ENCODE results near the gene CLOCK.

Gene CLOCK

DNA sequence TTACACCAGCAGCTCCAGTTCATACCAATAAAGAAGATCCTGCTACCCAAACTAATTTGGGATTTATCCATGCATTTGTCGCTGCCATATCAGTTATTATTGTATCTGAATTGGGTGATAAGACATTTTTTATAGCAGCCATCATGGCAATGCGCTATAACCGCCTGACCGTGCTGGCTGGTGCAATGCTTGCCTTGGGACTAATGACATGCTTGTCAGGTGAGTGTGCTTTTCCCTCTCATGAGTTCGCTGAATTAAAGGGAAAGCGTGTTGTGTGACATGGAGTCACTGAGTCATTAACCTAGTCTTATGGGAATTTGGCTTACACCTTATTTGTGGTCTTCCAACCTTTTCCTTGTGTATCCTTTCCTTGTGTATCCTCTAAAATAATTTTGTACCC is 135.1 kb downstream of the CLOCK start:
- DNase-seq (ENCODE audit: low spot score): no peak

DNA sequence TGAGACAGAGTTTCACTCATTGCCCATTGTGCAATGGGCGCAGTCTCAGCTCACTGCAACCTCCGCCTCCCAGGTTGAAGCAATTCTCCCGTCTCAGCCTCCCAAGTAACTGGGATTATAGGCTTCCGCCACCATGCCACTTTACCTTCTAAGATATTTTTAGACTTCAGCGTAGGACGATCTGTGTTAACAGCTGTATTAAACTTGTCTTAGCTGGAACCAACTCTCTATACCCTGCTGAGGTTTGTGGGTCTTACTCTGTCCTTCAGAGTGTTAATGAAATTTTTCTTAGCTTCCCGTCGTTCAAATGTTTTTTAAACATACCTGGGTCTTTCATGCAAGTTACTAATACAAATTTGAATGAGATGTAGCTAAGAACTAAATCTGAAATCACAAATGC is 136.3 kb downstream of the CLOCK start:
- DNase-seq (ENCODE audit: low spot score): no peak

DNA sequence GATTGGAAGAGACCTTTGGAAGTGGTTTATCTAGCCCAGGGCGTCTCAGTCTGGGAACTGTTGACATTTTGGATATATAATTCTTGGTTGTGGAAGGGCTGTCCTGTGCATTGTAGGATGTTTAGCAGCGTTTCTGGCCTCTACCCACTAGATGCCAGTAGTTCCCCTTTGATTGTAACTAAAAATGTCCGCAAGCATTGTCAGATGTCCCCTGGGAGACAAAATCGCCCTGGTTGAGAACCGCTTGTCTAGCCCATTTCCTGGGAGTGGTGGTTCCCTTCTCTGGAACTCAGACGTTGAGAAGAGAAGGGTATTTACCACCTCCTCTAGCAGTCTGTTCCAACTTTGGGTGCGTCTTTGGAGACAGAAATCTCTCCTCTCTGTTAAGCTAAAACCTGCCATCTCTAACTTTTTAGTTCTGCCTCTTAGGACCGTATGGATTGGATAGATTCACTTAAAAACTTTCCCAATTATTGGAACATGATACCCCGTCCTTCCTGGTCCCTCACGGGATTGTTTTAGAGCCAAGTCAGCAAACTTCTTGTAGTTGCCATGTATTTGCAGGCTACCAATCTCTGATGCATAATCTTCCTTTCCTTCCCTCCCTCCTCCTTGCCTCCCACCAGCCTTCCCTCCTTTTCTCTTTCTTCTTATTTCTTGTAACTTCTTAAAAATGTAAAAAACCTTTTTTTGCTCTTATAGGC is 137.1 kb downstream of the CLOCK start:
- no peak for DNase-seq (ENCODE audit: low spot score)

DNA sequence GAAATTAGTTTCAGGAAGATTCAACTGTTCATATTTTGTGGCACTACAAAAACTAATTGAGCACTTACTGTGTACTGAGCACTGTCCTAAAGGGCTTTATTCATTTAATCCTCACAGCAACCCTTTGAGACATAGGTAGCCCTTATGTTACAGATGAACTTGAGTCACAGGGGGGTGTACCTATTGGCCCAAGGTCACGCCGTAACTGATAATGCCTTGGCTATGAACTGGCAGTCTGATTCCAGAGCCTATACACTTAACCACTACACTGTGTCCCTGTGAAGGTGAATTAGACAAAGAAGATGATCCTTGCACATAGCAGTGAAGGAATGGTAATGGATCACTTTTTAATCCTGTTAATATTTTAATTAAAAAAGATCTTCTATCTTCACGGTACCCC is 138.9 kb downstream of the CLOCK start:
- no peak for DNase-seq (ENCODE audit: low spot score)

DNA sequence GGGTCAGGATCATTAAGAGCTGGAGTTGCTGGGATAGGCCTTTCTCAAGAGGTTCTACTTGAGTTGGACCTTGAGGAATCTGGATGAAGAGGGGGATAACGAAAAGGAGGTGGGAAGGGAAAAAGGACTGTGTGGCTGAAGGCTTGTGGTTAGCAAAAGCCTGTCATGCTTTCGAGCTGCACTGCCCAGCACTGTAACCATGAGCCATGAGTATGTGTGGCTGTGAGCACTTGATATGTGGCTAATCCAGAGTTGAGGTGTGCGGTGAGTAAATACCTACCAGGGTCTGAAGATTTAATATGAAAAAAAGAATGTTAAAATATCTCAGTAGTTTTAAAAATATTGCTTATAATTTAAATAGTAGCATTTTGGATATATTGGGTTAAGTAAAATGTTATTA is 139.6 kb downstream of the CLOCK start:
- no peak for DNase-seq (ENCODE audit: low spot score)

DNA sequence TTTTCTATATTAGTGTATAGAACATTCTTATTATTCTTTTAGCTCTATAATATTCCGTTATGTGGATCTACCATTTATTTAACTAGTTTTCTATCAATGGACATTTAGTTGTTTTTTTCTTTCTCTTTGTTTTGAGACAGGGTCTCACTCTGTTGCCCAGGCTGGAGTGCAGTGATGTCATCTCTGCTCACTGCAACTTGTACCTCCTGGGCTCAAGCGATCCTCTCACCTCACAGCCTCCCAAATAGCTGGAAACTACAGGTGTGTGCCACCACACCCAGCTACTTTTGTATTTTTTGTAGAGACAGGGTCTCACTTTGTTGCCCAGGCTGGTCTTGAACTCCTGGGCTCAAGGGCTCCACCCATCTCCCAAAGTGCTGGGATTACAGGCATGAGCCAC is 140.2 kb downstream of the CLOCK start:
- DNase-seq (ENCODE audit: low spot score): no peak

DNA sequence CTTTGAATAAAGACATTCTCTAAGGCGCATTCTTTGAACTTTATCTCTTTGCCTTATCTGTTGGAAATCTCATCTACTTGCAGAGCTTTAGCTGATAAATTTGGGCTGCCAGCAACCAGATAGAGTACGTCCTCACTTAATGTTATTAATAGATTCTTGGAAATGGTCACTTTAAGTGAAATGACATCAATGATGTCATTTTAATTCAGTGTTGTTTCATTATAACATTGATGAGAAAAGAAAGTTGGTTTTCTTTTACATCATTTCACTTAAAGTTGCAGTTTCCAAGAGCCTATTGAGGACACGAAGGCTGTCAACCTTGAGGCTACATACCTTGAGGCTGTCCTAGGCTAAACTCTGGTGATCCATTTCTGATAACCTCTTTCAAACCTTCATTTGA is 141.6 kb downstream of the CLOCK start:
- DNase-seq (ENCODE audit: low spot score): no peak

DNA sequence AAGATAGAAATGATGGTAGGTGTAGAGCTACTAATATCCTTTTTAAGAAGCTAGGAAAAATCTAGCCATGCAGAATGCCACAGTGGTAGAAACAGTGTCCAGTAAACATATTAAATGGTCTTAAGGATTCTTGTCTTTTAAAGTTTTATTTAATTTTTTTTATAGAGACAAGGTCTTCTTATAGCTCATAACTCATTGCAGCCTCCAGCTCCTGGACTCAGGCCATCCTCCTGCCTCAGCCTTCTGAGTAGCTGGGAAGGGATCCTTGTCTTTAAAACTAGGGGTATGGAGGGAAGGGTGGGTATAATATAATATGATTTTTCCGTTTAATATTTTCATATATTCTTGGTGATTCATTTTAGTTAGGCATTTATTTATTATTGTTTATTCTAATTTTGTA is 147.1 kb downstream of the CLOCK start:
- peak; percentile 18 for DNase-seq (ENCODE audit: low spot score)

DNA sequence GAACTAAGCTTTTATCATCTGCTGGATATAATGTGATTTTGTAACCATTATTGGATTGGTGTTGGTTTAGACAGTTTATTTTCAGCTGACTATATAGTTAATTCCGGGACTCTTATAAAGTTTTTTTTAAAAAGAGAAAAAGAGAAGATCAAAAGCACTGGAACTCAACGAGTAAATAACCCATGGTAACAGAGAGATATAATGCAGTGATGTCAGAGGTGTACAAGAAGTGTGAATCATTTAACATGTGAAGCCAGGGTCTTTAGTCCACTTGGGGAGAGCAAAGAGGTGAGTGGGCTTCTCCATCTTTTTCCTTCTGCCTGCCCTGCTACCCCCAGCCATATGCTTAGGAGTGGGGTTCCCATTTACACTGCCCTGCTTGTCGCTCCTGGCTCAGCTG is 147.7 kb downstream of the CLOCK start:
- DNase-seq (ENCODE audit: low spot score): peak; percentile 45

DNA sequence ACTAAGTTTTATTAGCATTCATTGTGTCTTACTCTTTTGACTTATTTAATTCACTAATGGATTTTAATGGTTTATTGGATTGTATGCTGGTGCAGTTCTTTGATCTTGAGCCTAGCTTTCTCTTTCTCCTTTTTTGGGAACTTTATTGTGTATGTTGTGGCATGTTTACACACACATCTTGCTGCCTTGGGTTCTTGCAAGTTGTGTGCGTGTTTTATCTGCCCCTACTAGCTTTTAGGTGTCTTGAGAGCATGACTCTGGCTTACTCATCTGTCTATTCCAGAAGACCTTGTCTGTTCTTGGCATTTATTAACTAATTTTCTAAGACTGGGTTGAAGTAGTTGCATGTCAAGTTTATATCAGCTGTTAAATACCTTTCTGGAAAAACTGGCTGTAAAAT is 148.2 kb downstream of the CLOCK start:
- peak; percentile 73 for DNase-seq (ENCODE audit: low spot score)

DNA sequence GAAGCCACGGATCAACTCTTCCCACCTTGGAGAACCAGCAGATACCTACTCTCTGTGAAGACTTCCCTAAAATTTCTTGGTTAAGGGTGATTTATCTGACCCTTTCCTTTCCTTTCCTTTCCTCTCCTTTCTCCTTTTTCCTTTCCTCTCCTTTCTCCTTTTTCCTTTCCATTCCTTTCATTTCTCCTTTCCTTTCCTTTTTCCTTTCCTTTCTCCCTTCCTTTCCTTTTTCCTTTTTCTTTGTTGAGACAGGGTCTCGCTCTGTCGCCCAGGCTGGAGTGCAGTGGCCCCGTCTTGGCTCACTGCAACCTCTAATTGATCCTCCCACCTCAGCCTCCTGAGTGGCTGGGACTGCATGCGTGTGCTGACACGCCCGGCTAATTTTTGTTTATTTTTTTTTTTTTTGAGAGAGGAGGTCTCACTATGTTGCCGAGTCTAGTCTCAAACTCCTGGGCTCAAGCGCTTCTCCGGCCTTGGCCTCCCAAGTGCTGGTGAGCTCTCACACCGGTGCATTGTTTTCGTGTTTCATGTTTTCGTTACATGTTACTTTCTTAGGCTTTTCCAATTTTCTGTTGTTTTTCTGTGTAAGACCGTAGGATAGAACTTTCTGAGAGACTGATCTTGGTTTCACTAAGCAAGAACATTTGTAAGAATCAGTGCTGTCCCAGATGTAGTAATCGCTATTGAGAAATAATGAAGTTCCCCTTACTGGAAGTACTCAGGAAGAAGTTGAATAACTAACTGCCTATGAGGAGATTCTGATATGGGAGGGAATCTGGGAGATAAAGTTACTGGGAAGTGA is 149.0 kb downstream of the CLOCK start:
- DNase-seq (ENCODE audit: low spot score): peak; percentile 63

DNA sequence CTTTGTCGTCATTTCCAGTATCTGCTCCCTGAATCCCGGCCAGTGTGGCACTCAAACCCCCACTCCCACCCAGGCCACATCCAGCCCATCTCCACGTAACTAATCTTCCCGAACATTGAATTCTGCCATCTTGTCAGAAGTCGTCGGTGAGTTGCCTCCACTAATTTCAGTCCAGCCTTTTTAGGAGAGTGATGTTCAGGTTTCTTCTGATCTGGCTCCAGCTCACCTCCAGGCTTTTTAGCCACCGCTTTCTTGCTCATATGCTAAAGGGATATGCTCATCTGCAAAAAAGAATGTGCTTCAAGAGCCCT is 149.6 kb downstream of the CLOCK start:
- DNase-seq (ENCODE audit: low spot score): no peak

DNA sequence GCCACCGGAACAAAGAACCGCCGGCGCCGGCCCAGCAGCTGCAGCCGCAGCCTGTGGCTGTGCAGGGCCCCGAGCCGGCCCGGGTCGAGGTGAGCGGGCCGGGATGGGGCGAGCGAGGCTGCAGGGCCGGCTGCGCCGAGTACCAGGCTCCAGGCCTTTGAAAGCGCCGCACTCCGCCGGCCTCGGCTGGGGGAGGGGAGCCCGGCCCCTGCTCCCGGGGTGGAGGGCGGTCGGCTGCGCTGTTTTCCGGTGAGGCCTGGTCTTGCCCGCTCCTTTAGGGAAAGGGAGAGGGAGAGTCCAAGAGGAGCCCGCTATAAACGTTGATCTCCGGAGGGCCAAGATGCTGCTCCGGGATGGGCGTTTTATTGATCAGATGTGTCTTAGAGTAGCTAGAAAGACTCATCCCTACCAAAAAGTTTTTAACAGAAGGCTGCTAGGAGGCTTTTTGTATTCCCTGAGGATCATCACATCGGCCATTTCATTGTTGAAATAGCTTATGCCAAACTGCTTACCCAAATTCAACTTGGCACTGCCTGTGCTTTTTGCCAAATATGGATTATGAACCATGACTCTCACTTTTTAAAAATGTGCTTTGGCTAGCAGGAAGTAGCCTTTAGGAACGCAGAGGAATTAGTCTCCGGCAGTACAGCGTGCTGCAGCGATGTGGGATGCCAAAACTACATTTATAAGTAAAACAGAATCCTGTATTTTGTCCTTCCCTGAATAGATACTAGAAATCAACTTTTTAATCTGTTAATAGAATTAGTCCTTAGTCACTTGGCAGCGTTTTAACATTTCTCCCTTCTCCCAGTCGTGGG is 150.2 kb downstream of the CLOCK start:
- DNase-seq (ENCODE audit: low spot score): peak; percentile 72

DNA sequence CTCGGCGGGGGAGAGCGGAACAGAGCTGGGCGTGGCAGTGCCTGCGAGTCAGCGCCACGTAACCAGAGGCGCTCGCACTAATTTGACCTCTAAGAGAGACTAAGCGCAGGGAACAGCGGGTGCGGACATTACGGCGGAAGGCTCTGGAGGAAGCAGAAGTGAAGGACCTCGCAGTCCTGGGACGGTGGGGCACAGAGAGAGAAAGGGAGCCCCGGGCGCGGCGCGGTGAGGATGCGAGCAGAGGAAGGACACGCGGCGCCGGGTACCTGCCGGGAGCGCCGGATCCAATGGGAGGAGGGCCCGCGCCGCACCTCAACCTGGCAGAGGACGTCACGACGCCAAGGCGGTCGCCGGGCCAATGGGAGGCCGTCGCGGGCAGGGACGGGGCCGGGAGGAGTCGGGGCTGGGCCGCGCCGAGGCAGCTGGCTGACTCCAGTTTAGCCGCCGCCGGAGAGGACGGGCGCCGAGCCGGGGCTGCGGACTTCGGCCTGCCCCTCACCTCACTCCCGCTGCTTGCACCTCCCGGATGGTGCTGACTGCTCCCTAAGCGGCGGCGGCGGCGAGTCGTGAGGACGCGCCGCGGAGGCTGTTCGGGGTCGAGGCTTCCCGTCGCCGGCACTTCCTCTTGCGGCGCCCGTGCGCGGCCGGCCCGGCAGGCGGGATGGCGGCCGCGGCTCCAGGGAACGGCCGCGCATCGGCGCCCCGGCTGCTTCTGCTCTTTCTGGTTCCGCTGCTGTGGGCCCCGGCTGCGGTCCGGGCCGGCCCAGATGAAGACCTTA is 151.0 kb downstream of the CLOCK start, which contains the start of gene TMEM165:
Gene TMEM165 (plus strand): TSS at position 429 of the 779 bp plus-strand sequence. CDS start 233 bp downstream, at position 662.
- peak; percentile 86 for DNase-seq (ENCODE audit: low spot score)

DNA sequence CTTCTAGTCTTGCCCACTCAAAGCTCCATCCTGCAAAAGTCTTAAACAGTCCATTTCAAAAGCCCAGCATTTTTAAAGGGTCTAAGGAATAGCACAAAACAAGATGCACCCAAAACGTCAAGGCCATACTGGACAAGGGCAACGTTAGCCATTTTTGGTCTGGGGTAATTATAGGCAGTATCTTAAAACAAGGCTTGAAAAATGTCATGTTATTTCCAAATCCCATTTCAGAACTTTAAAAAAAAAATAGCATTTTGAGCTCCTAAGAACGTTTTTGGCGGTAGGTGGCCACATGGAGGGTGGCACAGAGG is 151.5 kb downstream of the CLOCK start:
- DNase-seq (ENCODE audit: low spot score): no peak

DNA sequence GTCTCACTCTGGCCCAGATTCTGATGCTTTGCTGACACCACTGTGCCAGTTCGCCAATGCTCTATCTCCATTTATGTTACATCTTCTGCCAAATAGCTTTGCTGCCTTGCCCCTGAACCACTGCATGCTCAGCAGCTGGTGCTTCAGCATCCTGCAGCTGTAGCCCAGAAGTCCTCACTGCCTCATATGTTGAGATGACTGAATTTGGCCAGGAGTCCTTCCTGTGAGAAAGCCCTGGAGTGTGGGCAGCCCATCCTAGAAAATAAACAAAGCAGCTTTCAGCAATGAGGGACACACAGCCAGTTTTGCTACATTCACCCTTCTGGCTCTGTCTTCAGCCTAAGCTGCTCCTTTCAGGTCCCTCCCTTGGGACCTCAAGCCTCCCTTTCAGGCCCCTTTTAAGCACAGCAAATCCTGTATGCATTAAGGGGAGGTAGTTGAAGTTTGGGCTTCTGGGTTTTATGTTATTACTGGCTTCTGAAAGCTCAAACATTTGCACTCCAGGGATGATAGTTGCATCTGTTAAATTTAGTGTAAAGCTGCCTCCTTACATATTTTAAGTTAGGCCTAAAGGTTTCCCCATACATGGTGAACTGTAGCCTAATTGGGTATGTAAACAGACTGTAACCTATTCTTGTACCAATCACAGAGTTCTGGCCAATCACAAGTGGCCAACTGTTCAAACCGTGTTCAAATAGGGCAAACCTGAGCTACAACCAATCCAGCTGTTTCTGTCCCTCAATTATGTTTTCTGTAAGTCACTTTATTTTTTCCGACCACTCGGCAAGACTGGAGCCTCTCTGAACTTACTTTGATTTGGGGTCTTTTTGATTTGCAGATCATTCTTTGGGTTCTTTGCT is 153.0 kb downstream of the CLOCK start:
- no peak for DNase-seq (ENCODE audit: low spot score)

DNA sequence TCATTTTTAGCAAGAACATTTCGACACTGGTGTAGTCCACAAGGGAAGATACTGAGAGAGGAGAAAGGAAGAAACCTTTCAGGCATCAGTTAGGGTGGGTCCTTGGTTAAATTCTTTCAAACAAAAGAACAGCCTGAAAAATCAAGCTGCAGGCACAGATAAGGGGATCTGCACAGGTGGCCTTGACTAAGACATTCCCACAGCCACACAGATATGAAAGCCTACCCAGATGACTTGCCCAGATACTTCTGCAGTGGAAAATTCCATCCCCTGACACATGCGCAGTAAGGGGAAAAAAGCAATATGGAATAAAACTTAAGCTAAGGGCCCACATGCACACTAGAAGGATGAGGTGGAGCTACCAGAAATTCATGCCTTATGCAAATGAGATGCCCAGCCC is 159.9 kb downstream of the CLOCK start:
- peak; percentile 67 for DNase-seq (ENCODE audit: low spot score)

DNA sequence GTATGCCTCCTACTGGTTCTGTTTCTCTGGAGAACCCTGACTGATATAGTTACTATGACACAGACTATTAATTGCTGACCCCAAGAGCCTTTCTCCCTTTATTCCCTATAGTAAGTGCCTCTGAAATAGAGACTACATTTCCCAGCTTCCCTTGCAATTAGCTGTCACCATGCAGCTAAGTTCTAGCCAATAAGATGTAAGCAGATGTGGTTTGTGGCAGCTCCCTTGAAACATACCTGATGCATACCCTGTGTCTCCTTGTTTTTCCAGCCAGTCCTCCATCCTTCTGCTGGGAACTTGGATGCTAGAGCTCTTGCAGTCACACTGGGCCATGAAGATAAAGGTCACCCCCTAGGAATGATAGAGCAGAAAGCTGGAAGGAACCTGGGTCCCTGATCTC is 160.6 kb downstream of the CLOCK start:
- peak; percentile 44 for DNase-seq (ENCODE audit: low spot score)

DNA sequence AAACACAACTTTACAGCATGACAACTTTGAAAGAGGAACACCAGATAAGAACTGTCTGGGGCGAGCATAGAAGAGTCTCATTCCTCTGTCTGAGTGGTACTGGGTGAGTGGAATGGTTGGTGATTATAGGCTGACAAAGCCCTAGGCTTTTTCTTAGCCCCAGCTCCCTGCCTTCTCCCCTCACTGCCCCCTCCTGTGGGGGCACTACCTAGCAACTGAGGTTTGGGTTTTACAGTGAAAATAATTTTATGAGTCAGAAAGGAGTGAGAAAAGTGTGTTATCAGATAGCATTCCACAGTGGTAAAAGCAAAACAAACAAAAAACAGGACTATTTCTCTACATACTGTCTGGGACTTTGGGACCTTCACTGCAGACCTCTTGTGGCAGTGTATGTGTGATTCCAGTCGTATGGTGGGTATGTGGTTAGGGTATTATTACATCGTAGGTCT is 161.5 kb downstream of the CLOCK start:
- peak; percentile 12 for DNase-seq (ENCODE audit: low spot score)

DNA sequence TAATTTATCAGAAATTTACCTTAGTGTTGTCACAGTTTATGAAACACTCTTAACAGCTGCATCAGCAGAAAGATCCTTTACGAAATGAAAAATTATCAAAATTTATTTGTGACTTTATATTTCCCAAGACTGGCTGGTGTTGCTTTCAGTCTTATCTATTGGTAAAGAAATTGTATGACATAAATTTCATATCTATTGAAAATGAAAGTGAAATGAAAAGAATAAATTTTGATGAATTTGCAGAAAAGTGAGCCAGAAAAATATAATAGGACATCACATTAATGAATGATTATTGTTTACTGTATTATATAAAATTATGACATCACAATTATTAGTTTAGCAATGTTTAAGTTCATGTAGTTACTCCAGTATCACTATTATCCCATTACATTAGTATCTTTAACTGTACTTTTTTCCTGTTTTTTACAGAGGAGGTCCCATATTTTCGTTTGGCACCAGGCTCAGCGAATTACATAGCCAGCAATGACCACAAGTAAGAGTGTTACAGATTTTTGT is 164.2 kb downstream of the CLOCK start:
- peak; percentile 21 for DNase-seq (ENCODE audit: low spot score)

DNA sequence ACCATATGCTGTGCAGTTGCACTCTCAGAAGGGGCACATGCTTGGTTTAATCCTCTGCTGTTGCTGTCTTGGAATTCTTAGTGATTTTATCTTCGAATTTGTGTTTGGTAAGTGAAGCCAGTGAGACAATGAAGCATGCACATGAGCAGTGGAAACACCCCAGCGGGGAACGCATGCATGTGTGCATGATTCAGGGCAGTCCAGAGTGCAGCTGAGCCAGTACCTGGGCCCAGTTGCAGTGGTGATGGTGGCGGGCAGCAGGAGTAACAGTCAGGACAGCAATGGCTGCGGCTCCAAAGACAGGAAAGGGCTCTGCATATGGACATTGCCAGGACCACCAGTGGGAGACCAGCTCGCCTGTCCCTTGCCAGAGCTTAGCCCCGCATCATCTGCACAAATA is 165.2 kb downstream of the CLOCK start:
- no peak for DNase-seq (ENCODE audit: low spot score)
